HEK293 (cell line): ENCODE measurements around the gene GRIA1.

Experiments
- TCF7L2 ChIP-seq: IDR thresholded peaks from 2 replicates; pipeline ENCODE4 v1.6.1; 2011; ENCODE audit warnings: low read depth, mild to moderate bottlenecking, inconsistent platforms, low read length, moderate library complexity, borderline replicate concordance
- ZBTB10 ChIP-seq: fragments of 450-650 bp; formaldehyde crosslinking; IDR thresholded peaks from 2 replicates; pipeline ENCODE4 v1.5.1; 2016; ENCODE audit warnings: missing biosample characterization, missing genetic modification characterization
- TF ChIP-seq, protein P1 (sequence below): fragments of 450-650 bp; formaldehyde crosslinking; IDR thresholded peaks from 2 replicates; pipeline ENCODE4 v1.5.1; 2017; ENCODE audit warnings: missing biosample characterization, missing genetic modification characterization

GRCh38 chr5:153489611-153490010 lies 859 bp upstream of the GRIA1 start:
- no peak for TF ChIP-seq ZBTB10 (tag by site-specific recombination)
- no peak for TF ChIP-seq TCF7L2
- TF ChIP-seq, protein P1, sequence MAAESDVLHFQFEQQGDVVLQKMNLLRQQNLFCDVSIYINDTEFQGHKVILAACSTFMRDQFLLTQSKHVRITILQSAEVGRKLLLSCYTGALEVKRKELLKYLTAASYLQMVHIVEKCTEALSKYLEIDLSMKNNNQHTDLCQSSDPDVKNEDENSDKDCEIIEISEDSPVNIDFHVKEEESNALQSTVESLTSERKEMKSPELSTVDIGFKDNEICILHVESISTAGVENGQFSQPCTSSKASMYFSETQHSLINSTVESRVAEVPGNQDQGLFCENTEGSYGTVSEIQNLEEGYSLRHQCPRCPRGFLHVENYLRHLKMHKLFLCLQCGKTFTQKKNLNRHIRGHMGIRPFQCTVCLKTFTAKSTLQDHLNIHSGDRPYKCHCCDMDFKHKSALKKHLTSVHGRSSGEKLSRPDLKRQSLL (tag by site-specific recombination), result no peak
